Karpas-422 (cell line): ENCODE measurements around the gene IRS1. TPM values are rescaled to one million over a fixed set of nuclear protein-coding genes. Genes with fewer than 3 reads are reported as not detected.

Experiments used
- DNase-seq: peaks from one replicate; pipeline ENCODE4 v3.0.0-alpha.2; 2015
- H2AFZ ChIP-seq: fragments of 200-600 bp; sonication (generic); 2 replicates; pipeline ENCODE4 v1.6.1; 2014; ENCODE audit warnings: antibody characterized with exemption, low read length, mixed read lengths
- H3K27ac ChIP-seq: fragments of 200-600 bp; sonication (generic); 2 replicates; pipeline ENCODE4 v1.5.1; 2014; ENCODE audit warnings: mild to moderate bottlenecking, low read length, moderate library complexity
- H3K27me3 ChIP-seq: fragments of 200-600 bp; sonication (generic); 2 replicates; pipeline ENCODE4 v1.6.1; 2014; ENCODE audit warnings: low read length, mixed read lengths
- H3K36me3 ChIP-seq: fragments of 200-600 bp; sonication (generic); 2 replicates; pipeline ENCODE4 v1.6.1; 2014; ENCODE audit warnings: low read length, mixed read lengths; ENCODE audit not compliant: insufficient read depth
- H3K4me1 ChIP-seq: fragments of 200-600 bp; sonication (generic); 2 replicates; pipeline ENCODE4 v1.6.1; 2014; ENCODE audit warnings: mild to moderate bottlenecking, low read length, mixed read lengths
- H3K4me2 ChIP-seq: fragments of 200-600 bp; sonication (generic); 2 replicates; pipeline ENCODE4 v1.6.1; 2014; ENCODE audit warnings: low read length, low read depth, mild to moderate bottlenecking; ENCODE audit not compliant: poor library complexity, severe bottlenecking
- H3K4me3 ChIP-seq: fragments of 200-600 bp; sonication (generic); 2 replicates; pipeline ENCODE4 v1.5.1; 2014; ENCODE audit warnings: mild to moderate bottlenecking, antibody characterized with exemption, low read length, mixed read lengths
- H3K79me2 ChIP-seq: fragments of 200-600 bp; sonication (generic); 2 replicates; pipeline ENCODE4 v1.6.1; 2014; ENCODE audit warnings: mild to moderate bottlenecking, low read length, mixed read lengths
- H3K9ac ChIP-seq: fragments of 200-600 bp; sonication (generic); 2 replicates; pipeline ENCODE4 v1.6.0; 2014; ENCODE audit warnings: low read length
- H3K9me2 ChIP-seq: fragments of 200-600 bp; sonication (generic), shearing (Covaris generic); replicated peaks from 2 replicates; pipeline ENCODE4 v1.6.0; 2014; ENCODE audit warnings: mild to moderate bottlenecking, low read length, moderate library complexity; ENCODE audit not compliant: insufficient read depth
- H3K9me3 ChIP-seq: fragments of 300-700, 200-600 bp; sonication (generic); 2 replicates; pipeline ENCODE4 v1.6.1; 2014; ENCODE audit warnings: low read length, mixed read lengths
- H4K20me1 ChIP-seq: fragments of 200-600 bp; sonication (generic); 2 replicates; pipeline ENCODE4 v1.6.1; 2014; ENCODE audit warnings: mild to moderate bottlenecking, antibody characterized with exemption, low read length, low read depth; ENCODE audit not compliant: insufficient read depth
- total RNA-seq: library from RNA; depleted of rRNA; stranded (reverse); fragments of >200 nt; shearing (Covaris generic); gene quantifications from 2 replicates; pipeline ENCODE4 v1.2.3, GENCODE V29; 2014; ENCODE audit warnings: low replicate concordance; rRNA removed

The IRS1 gene
- total RNA-seq, 1 experiment from 2014 or later = 3.5 TPM

DNA sequence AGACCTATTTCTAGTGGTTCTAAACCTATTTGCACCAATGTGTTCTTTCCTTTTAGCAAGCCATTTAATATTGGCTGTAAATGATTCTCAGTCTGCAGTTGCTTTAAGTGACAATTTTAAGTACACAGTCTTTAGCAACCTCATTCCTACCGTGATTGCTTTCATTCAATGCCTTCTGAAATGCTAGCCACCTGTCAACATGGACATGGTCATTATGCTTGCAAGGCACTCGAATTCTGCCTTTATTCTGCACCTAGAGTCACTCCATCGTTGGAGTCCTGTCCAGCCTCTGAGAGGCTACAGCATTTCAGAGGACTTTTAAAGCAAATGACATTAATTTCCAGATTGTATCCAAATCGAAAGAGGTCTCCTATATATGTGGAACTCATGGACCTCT is 115.1 kb downstream of the IRS1 start:
- Histone ChIP-seq H3K9me2 (no peaks in the 10 kb centered on the region), H3K27me3 (no peaks in the 10 kb centered on the region), H3K4me3 (no peak overlapping the region), H3K9ac (no peak overlapping the region), H3K9me3 (no peaks in the 10 kb centered on the region), H3K4me1 (no peaks in the 10 kb centered on the region), H3K79me2 (no peaks in the 10 kb centered on the region), H4K20me1 (no peaks in the 10 kb centered on the region), H3K36me3 (no peaks in the 10 kb centered on the region), H3K27ac (no peak overlapping the region), H2AFZ (no peak overlapping the region), H3K4me2 (no peak overlapping the region)
- no peak for DNase-seq

DNA sequence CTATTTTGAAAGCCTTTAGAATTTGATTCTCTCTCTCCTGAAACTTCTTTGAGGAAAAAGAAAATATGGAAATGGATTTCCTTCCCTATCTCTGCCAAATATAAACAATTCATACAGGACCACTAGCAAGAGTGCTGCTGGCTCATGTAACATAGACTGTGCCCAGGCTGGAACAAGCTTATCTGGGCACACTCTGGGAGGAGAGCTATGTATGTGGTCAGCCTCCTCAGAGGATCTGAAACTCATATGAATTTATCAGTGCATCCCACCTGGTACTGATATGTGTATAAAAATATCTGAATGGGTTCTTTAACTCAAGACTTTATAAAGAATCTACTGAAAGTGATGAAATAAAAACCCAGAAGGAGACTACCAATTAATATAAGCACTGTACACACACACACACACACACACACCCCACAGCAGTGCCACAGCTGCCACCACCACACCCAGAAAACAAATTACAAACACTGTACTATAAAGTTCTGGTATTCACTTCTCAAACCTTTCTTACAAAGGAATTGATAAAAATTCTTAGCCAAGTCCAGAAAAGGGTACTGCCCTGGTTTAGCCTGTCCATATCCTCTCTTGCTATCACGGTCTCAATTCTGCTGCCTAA is 115.6 kb downstream of the IRS1 start:
- no peak for DNase-seq
- Histone ChIP-seq H2AFZ (no peak overlapping the region), H3K4me1 (no peaks in the 10 kb centered on the region), H3K27me3 (no peaks in the 10 kb centered on the region), H3K9me2 (no peaks in the 10 kb centered on the region), H3K4me2 (no peak overlapping the region), H3K9ac (no peak overlapping the region), H3K4me3 (no peak overlapping the region), H3K36me3 (no peaks in the 10 kb centered on the region), H3K9me3 (no peaks in the 10 kb centered on the region), H3K27ac (no peak overlapping the region), H4K20me1 (no peaks in the 10 kb centered on the region), H3K79me2 (no peaks in the 10 kb centered on the region)

DNA sequence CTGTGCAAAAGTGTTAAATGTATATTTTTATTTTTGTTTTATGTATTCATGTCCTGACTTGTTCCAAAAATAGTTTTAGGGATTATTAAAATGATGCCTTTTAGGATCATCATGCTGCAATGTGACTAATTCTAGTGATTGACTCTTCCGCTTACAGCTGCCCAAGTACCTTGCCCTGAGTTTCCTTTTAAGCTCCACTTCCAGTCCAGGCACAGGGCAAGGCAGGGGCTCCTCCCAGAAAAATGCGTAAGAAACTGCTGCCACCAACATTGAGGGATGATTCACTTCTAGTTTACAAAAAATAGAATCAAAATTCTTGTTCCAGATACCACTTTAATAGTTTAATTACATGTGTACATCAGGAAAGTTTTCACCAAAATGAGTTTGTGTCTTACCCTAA is 116.4 kb downstream of the IRS1 start:
- H3K9ac ChIP-seq = no peak overlapping the region
- H3K4me3 ChIP-seq = no peak overlapping the region
- no peaks in the 10 kb centered on the region for H3K9me3 ChIP-seq
- H4K20me1 ChIP-seq = no peaks in the 10 kb centered on the region
- H3K4me1 ChIP-seq = no peaks in the 10 kb centered on the region
- H3K79me2 ChIP-seq = no peaks in the 10 kb centered on the region
- H3K27me3 ChIP-seq = no peaks in the 10 kb centered on the region
- H3K27ac ChIP-seq = no peak overlapping the region
- H3K36me3 ChIP-seq = no peaks in the 10 kb centered on the region
- H3K9me2 ChIP-seq = no peaks in the 10 kb centered on the region
- DNase-seq = no peak
- H3K4me2 ChIP-seq = no peak overlapping the region
- no peak overlapping the region for H2AFZ ChIP-seq

Other genes starting within 250 kb of the IRS1 start
- 35.6 and 74.9 TPM in 2 replicates for gene RHBDD1, start 36.2 kb upstream of the IRS1 start, total RNA-seq